Stomach (tissue), 4 donors: ENCODE measurements around the gene SCAMP2.

Experiments
- EP300 ChIP-seq: sonication (generic); formaldehyde crosslinking; IDR thresholded peaks from one replicate; pipeline ENCODE4 v1.6.1; 2017; ENCODE audit warnings: antibody characterized with exemption
- POLR2A ChIP-seq, 4 donors: fragments of 450-650 bp; IDR thresholded peaks; one replicate each; pipeline ENCODE4 v1.6.1; 2016; ENCODE audit warnings: antibody characterized with exemption in 4 of 4, control low read depth in 2 of 4, mild to moderate bottlenecking in 1 of 4, moderate library complexity in 1 of 4
- TF ChIP-seq, protein P1 (sequence below), 7 experiments: fragments of 450-650 bp in 4 of 7; fragments of 200-600 bp in 3 of 7; sonication (generic) in 3 of 7; IDR thresholded peaks; one replicate each; pipeline ENCODE4 v1.5.1; 2016 to 2019; ENCODE audit warnings: antibody characterized with exemption in 7 of 7, control low read depth in 2 of 7, mild to moderate bottlenecking in 1 of 7

DNA sequence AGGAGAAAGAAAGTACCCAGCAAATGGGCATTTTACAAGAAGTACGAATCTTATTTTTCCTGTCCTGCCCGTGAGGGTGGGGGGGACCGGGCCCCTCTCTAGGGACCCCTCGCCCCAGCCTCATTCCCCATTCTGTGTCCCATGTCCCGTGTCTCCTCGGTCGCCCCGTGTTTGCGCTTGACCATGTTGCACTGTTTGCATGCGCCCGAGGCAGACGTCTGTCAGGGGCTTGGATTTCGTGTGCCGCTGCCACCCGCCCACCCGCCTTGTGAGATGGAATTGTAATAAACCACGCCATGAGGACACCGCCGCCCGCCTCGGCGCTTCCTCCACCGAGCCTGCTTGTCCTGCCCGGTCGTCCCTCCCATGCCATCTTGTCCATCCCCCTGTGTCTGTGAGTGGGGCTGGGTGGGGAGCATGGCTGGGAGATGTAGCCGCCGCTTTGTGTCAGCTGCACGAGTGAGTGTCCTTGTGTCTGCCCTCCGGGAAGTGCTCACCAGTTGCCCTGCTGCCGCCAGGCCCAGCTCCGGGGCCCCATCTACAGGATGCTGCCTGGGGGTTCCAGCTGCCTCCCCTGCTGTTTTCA lies 70.2 kb downstream of the SCAMP2 start:
- TF ChIP-seq, protein P1, sequence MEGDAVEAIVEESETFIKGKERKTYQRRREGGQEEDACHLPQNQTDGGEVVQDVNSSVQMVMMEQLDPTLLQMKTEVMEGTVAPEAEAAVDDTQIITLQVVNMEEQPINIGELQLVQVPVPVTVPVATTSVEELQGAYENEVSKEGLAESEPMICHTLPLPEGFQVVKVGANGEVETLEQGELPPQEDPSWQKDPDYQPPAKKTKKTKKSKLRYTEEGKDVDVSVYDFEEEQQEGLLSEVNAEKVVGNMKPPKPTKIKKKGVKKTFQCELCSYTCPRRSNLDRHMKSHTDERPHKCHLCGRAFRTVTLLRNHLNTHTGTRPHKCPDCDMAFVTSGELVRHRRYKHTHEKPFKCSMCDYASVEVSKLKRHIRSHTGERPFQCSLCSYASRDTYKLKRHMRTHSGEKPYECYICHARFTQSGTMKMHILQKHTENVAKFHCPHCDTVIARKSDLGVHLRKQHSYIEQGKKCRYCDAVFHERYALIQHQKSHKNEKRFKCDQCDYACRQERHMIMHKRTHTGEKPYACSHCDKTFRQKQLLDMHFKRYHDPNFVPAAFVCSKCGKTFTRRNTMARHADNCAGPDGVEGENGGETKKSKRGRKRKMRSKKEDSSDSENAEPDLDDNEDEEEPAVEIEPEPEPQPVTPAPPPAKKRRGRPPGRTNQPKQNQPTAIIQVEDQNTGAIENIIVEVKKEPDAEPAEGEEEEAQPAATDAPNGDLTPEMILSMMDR (IDR thresholded peaks at IDR 0.05), result no peak
- TF ChIP-seq EP300 (no peak), POLR2A (IDR thresholded peaks at IDR 0.05) (no peak)
